PC-3 (cell line): ENCODE results near the gene GCM1. TPM values are rescaled to one million over a fixed set of nuclear protein-coding genes. Genes with fewer than 3 reads are reported as not detected.

Source experiments
- ATAC-seq: fragments of 200-7000 bp; cut with Tn5 transposase; 2 replicates; pipeline ENCODE4 v1.9.1; 2020; ENCODE audit warnings: mild to moderate bottlenecking, moderate library complexity
- BruUV-seq: library from RNA; stranded (reverse); fragments of 400-500 nt; replicated peaks from 2 replicates; lab custom pipeline; 2021; lab: Mats Ljungman, UMichigan
- CTCF ChIA-PET: fragments of 300-600 bp; sonication (Branson Sonifier 250); formaldehyde crosslinking; loops from one replicate; lab custom pipeline; 2022; ENCODE audit warnings: antibody characterized with exemption; lab: Charles Lee
- POLR2A ChIA-PET: fragments of 300-600 bp; sonication (Branson Sonifier 250); formaldehyde crosslinking; loops from one replicate; lab custom pipeline; 2022; ENCODE audit warnings: antibody characterized with exemption; ENCODE audit not compliant: unreplicated experiment; lab: Charles Lee
- DNase-seq: peaks from one replicate; pipeline ENCODE4 v3.0.0-alpha.2; 2015
- H2AFZ ChIP-seq: fragments of 300-600 bp; sonication (generic); 2 replicates; pipeline ENCODE4 v1.6.0; 2016; ENCODE audit warnings: antibody characterized with exemption, low read length
- H3F3A ChIP-seq: fragments of 300-600 bp; sonication (generic); one replicate; pipeline ENCODE4 v1.6.0; 2017; ENCODE audit warnings: antibody characterized with exemption, low read length, control low read depth, mild to moderate bottlenecking; ENCODE audit not compliant: unreplicated experiment
- H3K27ac ChIP-seq: fragments of 300-600 bp; sonication (generic); 2 replicates; pipeline ENCODE4 v1.5.1; 2016; ENCODE audit warnings: mild to moderate bottlenecking, low read length
- H3K27me3 ChIP-seq: fragments of 300-600 bp; sonication (generic); 2 replicates; pipeline ENCODE4 v1.6.1; 2016; ENCODE audit warnings: low read length, mixed read lengths
- H3K36me3 ChIP-seq: fragments of 300-600 bp; sonication (generic); 2 replicates; pipeline ENCODE4 v1.6.1; 2016; ENCODE audit warnings: low read depth, mixed run types, low read length, mixed read lengths
- H3K4me1 ChIP-seq: fragments of 300-600 bp; sonication (generic); 2 replicates; pipeline ENCODE4 v1.5.1; 2016; ENCODE audit warnings: low read length; ENCODE audit not compliant: insufficient read depth
- H3K4me2 ChIP-seq: fragments of 300-600 bp; sonication (generic); 2 replicates; pipeline ENCODE4 v1.6.0; 2016; ENCODE audit warnings: low read length
- H3K4me3 ChIP-seq: fragments of 300-600 bp; sonication (generic); 2 replicates; pipeline ENCODE4 v1.5.1; 2016; ENCODE audit warnings: mild to moderate bottlenecking, low read length, mixed read lengths
- H3K79me2 ChIP-seq: fragments of 300-600 bp; sonication (generic); 2 replicates; pipeline ENCODE4 v1.6.1; 2017; ENCODE audit warnings: low read length, mixed read lengths
- H3K9ac ChIP-seq: fragments of 300-600 bp; sonication (generic); 2 replicates; pipeline ENCODE4 v1.6.0; 2016; ENCODE audit warnings: mild to moderate bottlenecking, low read length
- H3K9me2 ChIP-seq: fragments of 300-600 bp; sonication (generic); replicated peaks from 2 replicates; pipeline ENCODE4 v1.6.1; 2016; ENCODE audit warnings: mixed run types, low read length, mixed read lengths
- H3K9me3 ChIP-seq: fragments of 300-600 bp; sonication (generic); 2 replicates; pipeline ENCODE4 v1.6.1; 2016; ENCODE audit warnings: low read length, mixed read lengths
- H4K20me1 ChIP-seq: fragments of 300-600 bp; sonication (generic); 2 replicates; pipeline ENCODE4 v1.6.1; 2016; ENCODE audit warnings: low read length, mixed read lengths
- CTCF ChIP-seq: fragments of 300-600 bp; sonication (generic); conservative IDR thresholded peaks from 2 replicates; pipeline ENCODE4 v1.5.1; 2017; ENCODE audit warnings: antibody characterized with exemption, low read depth, mild to moderate bottlenecking, low read length
- EZH2 ChIP-seq: fragments of 300-600 bp; sonication (generic); IDR thresholded peaks from one replicate; pipeline ENCODE4 v1.6.1; 2017; ENCODE audit warnings: antibody characterized with exemption, mild to moderate bottlenecking, low read length; ENCODE audit not compliant: unreplicated experiment
- EZH2phosphoT487 ChIP-seq: fragments of 300-600 bp; sonication (generic); IDR thresholded peaks from 2 replicates; pipeline ENCODE4 v1.6.1; 2018; ENCODE audit warnings: mild to moderate bottlenecking, antibody characterized with exemption, low read length, borderline replicate concordance
- intact Hi-C: fragments of 100-400 bp; cut with micrococcal nuclease; formaldehyde crosslinking; loops from 2 replicates; pipeline ENCODE4 v1.9.0; 2023
- total RNA-seq: library from RNA; depleted of rRNA; stranded (reverse); fragments of >200 nt; gene quantifications from 2 replicates; pipeline ENCODE4 v1.2.3, GENCODE V29; 2014

GCM1 gene
- total RNA-seq, 1 experiment from 2014 or later, result not detected

DNA sequence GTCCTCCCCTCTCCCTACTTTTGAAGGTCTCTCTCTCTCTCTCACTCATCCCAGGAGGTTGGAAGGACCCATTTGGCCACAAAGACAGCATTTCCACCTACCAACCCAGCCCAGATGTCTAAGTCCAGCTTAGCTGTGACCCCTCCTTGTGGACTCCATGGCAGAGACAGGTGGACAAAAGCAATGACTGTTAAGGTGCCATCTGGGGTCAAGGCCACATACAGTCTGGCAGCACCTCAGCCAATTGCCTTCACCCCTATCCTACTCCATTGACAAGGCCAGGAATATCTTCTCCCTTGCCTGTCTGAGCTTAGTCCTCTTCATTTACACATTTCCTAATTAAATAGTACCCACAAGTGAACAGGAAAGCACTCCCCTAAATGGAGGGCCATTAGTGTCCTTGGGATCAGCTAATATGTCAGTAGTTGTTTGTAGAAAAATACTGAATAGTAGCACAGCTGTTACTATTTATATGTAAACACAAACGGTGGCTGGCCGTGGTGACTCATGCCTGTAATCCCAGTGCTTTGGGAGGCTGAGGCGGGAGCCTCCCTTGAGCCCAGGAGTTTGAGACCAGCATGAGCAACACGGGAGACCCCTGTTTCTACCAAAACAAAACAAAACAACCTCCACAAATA, 28.8 kb downstream of the GCM1 start:
- H3K9ac ChIP-seq, result peak overlapping the region; percentile 72
- CTCF ChIA-PET, result interaction anchor here (0.6 to 0.8 kb wide), 2 partner anchors 49 to 377 kb away, joined by 3 to 4 read pairs; no protein-coding TSS in a partner anchor

DNA sequence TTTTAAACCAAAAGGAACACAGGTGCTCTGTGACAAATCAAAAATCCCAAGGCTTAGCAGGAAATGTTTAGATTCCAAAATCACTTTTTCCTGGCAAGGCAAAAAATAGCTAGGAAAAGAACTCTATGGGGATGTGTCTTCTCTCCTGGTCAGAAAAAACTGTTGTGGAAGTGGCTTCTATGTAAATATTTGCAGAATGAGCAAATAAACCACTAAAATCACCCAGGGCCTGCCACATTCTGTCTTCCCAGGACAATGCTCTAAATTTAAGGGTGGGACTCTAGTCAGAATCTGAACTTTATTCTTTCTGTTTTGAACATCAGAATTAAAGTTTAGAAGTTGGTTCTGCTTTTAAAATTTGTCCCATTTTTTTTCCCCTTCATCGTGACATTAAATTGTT, 29.3 kb downstream of the GCM1 start:
- peak overlapping the region; percentile 80 for H3K4me2 ChIP-seq
- H3K4me3 ChIP-seq, result peak overlapping the region; percentile 45
- no peak for TF ChIP-seq EZH2
- TF ChIP-seq EZH2phosphoT487, result no peak
- TF ChIP-seq CTCF, result no peak
- H2AFZ ChIP-seq, result no peak overlapping the region
- peak overlapping the region; percentile 72 for H3K9ac ChIP-seq
- ChIA-PET POLR2A (interaction anchor here (0.8 kb wide), 1 partner anchor 17 kb away, joined by 4 read pairs; no protein-coding TSS in a partner anchor), CTCF (interaction anchor here (0.6 to 0.8 kb wide), 2 partner anchors 49 to 378 kb away, joined by 3 to 4 read pairs; no protein-coding TSS in a partner anchor)
- H3F3A ChIP-seq, result peaks cover 3% of the 10 kb centered on the region
- 0 out of 2 replicates have a peak, but pooled peaks cover 2% of the 10 kb centered on the region for H3K36me3 ChIP-seq
- H3K79me2 ChIP-seq, result no peaks in the 10 kb centered on the region
- no peaks in the 10 kb centered on the region for H3K9me3 ChIP-seq
- H3K4me1 ChIP-seq, result peaks cover 20% of the 10 kb centered on the region
- intact Hi-C loops, result no loop called here
- no peaks in the 10 kb centered on the region for H3K27me3 ChIP-seq
- peak overlapping the region; percentile 95 for H3K27ac ChIP-seq
- DNase-seq, result peak; percentile 82
- BruUV-seq, result no TSS peak
- no peaks in the 10 kb centered on the region for H3K9me2 ChIP-seq
- peak; percentile 86 for ATAC-seq
- H4K20me1 ChIP-seq, result no peaks in the 10 kb centered on the region

More for the DNA sequence above, 28.8 kb downstream of the GCM1 start:
- H3K27ac ChIP-seq, result peak overlapping the region; percentile 95
- no TSS peak for BruUV-seq
- no peaks in the 10 kb centered on the region for H4K20me1 ChIP-seq
- H3K9me3 ChIP-seq, result no peaks in the 10 kb centered on the region
- intact Hi-C loops, result loop anchor here (1.0 kb wide), 1 partner anchor 8 kb away; no protein-coding TSS in a partner anchor
- H3F3A ChIP-seq, result peaks cover 3% of the 10 kb centered on the region
- TF ChIP-seq EZH2phosphoT487 (no peak), EZH2 (no peak), CTCF (no peak)
- H2AFZ ChIP-seq, result no peak overlapping the region
- peak overlapping the region; percentile 45 for H3K4me3 ChIP-seq
- H3K79me2 ChIP-seq, result no peaks in the 10 kb centered on the region
- no peaks in the 10 kb centered on the region for H3K9me2 ChIP-seq
- ATAC-seq (peak; percentile 86), DNase-seq (peak; percentile 79)
- peaks cover 19% of the 10 kb centered on the region for H3K4me1 ChIP-seq
- H3K36me3 ChIP-seq, result 0 out of 2 replicates have a peak, but pooled peaks cover 2% of the 10 kb centered on the region
- peak overlapping the region; percentile 80 for H3K4me2 ChIP-seq
- H3K27me3 ChIP-seq, result no peaks in the 10 kb centered on the region
- POLR2A ChIA-PET, result interaction anchor here (0.8 kb wide), 1 partner anchor 16 kb away, joined by 4 read pairs; no protein-coding TSS in a partner anchor

GRCh38 chr6:53115741-53116140, 32.9 kb downstream of the GCM1 start:
- H3K4me3 ChIP-seq, result no peak overlapping the region
- no peak overlapping the region for H2AFZ ChIP-seq
- H3K27ac ChIP-seq, result no peak overlapping the region
- ATAC-seq, result no peak
- no TSS peak for BruUV-seq
- ChIA-PET CTCF (no interaction called here), POLR2A (no interaction called here)
- H3K4me2 ChIP-seq, result no peak overlapping the region
- intact Hi-C loops, result no loop called here
- no peaks in the 10 kb centered on the region for H3K9me2 ChIP-seq
- peaks cover 53% of the 10 kb centered on the region for H3K4me1 ChIP-seq
- H3K9me3 ChIP-seq, result no peaks in the 10 kb centered on the region
- H3K9ac ChIP-seq, result no peak overlapping the region
- no peaks in the 10 kb centered on the region for H3K79me2 ChIP-seq
- H4K20me1 ChIP-seq, result no peaks in the 10 kb centered on the region
- TF ChIP-seq EZH2 (no peak), EZH2phosphoT487 (no peak), CTCF (no peak)
- H3K36me3 ChIP-seq, result 0 out of 2 replicates have a peak, but pooled peaks cover 2% of the 10 kb centered on the region
- no peaks in the 10 kb centered on the region for H3K27me3 ChIP-seq
- H3F3A ChIP-seq, result peaks cover 3% of the 10 kb centered on the region
- DNase-seq, result no peak
